ENCODE measurements around the gene SEMA3C.

DNA sequence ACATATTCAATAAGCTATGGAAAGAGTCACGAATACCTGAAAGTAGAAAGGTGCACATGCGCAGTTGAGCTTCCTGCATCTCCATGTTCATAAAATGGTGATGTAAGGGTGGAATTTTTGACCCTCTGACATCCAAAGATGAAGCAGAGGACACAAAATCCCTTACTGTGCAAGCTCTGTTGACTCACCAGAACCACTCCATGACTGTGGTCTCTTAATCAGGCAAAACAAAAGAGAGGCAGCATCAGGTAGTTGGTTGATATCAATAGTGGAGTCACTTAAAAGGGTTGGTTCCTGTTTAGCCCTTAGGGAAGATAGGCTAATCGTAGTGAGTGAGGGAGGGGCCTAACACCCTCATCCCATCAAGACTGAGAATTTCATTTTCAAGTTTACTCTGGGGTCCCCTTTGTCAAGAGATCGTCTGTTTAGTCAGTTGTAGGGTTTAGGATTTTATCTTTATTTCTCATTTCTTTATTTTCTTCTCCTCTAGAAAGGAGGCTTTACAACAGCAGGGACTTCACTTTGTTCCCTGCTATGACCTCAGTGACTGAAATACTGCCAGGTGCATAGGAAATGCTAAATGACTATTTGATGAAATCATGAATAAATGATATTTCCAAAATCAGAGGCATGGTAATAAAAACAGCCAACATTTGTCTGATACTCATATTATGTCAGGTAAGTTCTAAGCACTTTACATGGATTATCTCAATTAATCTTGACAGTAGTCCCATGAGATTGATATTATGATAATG, 182.3 kb downstream of the SEMA3C start:
- TF ChIP-seq, protein P1, sequence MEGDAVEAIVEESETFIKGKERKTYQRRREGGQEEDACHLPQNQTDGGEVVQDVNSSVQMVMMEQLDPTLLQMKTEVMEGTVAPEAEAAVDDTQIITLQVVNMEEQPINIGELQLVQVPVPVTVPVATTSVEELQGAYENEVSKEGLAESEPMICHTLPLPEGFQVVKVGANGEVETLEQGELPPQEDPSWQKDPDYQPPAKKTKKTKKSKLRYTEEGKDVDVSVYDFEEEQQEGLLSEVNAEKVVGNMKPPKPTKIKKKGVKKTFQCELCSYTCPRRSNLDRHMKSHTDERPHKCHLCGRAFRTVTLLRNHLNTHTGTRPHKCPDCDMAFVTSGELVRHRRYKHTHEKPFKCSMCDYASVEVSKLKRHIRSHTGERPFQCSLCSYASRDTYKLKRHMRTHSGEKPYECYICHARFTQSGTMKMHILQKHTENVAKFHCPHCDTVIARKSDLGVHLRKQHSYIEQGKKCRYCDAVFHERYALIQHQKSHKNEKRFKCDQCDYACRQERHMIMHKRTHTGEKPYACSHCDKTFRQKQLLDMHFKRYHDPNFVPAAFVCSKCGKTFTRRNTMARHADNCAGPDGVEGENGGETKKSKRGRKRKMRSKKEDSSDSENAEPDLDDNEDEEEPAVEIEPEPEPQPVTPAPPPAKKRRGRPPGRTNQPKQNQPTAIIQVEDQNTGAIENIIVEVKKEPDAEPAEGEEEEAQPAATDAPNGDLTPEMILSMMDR (IDR thresholded peaks at IDR 0.05), result no peak
- TF ChIP-seq POLR2A (IDR thresholded peaks at IDR 0.05) (no peak), EP300 (IDR thresholded peaks at IDR 0.05) (no peak), POLR2AphosphoS5 (IDR thresholded peaks at IDR 0.05) (no peak)

Data from stomach (tissue), 4 donors.